Right forelimb (tissue), 1 donor: ENCODE results near the gene ODAD4.

ENCODE experiments used
- DNase-seq: peaks from one replicate; pipeline ENCODE4 v3.0.0-alpha.2; 2018

The ODAD4 gene

GRCh38 chr17:41972571-41973407 is 42.4 kb downstream of the ODAD4 start:
- no peak for DNase-seq

- no peak for DNase-seq
Observed at GRCh38 chr17:41973408-41973811, 43.0 kb downstream of the ODAD4 start.

GRCh38 chr17:41974031-41974430 is 43.6 kb downstream of the ODAD4 start:
- DNase-seq, result no peak

- no peak for DNase-seq
Observed at GRCh38 chr17:41974658-41975057, 44.2 kb downstream of the ODAD4 start.

- DNase-seq, result no peak
Observed at GRCh38 chr17:41975099-41976083, 45.0 kb downstream of the ODAD4 start.

- no peak for DNase-seq
Observed at GRCh38 chr17:41976142-41976768, 45.8 kb downstream of the ODAD4 start.

GRCh38 chr17:41977991-41978390 is 47.6 kb downstream of the ODAD4 start:
- DNase-seq, result no peak

GRCh38 chr17:41982026-41982760 is 51.8 kb downstream of the ODAD4 start:
- DNase-seq, result no peak

GRCh38 chr17:41984454-41984853 is 54.0 kb downstream of the ODAD4 start:
- no peak for DNase-seq

- no peak for DNase-seq
Observed at GRCh38 chr17:41985919-41986318, 55.5 kb downstream of the ODAD4 start.

GRCh38 chr17:41986634-41987033 is 56.2 kb downstream of the ODAD4 start:
- no peak for DNase-seq

- no peak for DNase-seq
Observed at GRCh38 chr17:41987642-41988041, 57.2 kb downstream of the ODAD4 start.

GRCh38 chr17:41988418-41988817 is 58.0 kb downstream of the ODAD4 start:
- DNase-seq, result no peak

- DNase-seq, result no peak
Observed at GRCh38 chr17:41989702-41990419, 59.4 kb downstream of the ODAD4 start.

- DNase-seq, result no peak
Observed at GRCh38 chr17:41992576-41992975, 62.2 kb downstream of the ODAD4 start.

GRCh38 chr17:41996855-41997164 is 66.4 kb downstream of the ODAD4 start:
- DNase-seq, result no peak

- no peak for DNase-seq
Observed at GRCh38 chr17:41998497-41998896, 68.1 kb downstream of the ODAD4 start.

GRCh38 chr17:42000413-42001133 is 70.2 kb downstream of the ODAD4 start:
- no peak for DNase-seq

GRCh38 chr17:42001729-42002128 is 71.3 kb downstream of the ODAD4 start:
- no peak for DNase-seq

- no peak for DNase-seq
Observed at GRCh38 chr17:42002175-42002791, 71.9 kb downstream of the ODAD4 start.

- no peak for DNase-seq
Observed at GRCh38 chr17:42002792-42003301, 72.4 kb downstream of the ODAD4 start.
